ENCODE results near the gene TK2. TPM values are rescaled to one million over a fixed set of nuclear protein-coding genes. Genes with fewer than 3 reads are reported as not detected.

Gene TK2
- total and polyA plus RNA-seq, 2 donors from 2014 or later = 31.0 to 44.2 TPM

GRCh38 chr16:66528294-66528693 lies 21.6 kb downstream of the TK2 start:
- no peaks in the 10 kb centered on the region for H3K27me3 ChIP-seq (ENCODE audit: control insufficient read depth, insufficient read depth, low read length)
- no peaks in the 10 kb centered on the region for H3K9me3 ChIP-seq (ENCODE audit: control insufficient read depth in 2 of 3, insufficient read depth in 1 of 3, low read length in 3 of 3)
- no peak overlapping the region for H3K4me3 ChIP-seq (ENCODE audit: low read length in 3 of 3)
- TF ChIP-seq, protein P1, sequence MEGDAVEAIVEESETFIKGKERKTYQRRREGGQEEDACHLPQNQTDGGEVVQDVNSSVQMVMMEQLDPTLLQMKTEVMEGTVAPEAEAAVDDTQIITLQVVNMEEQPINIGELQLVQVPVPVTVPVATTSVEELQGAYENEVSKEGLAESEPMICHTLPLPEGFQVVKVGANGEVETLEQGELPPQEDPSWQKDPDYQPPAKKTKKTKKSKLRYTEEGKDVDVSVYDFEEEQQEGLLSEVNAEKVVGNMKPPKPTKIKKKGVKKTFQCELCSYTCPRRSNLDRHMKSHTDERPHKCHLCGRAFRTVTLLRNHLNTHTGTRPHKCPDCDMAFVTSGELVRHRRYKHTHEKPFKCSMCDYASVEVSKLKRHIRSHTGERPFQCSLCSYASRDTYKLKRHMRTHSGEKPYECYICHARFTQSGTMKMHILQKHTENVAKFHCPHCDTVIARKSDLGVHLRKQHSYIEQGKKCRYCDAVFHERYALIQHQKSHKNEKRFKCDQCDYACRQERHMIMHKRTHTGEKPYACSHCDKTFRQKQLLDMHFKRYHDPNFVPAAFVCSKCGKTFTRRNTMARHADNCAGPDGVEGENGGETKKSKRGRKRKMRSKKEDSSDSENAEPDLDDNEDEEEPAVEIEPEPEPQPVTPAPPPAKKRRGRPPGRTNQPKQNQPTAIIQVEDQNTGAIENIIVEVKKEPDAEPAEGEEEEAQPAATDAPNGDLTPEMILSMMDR (IDR thresholded peaks at IDR 0.05; ENCODE audit: borderline replicate concordance, extremely low read depth, insufficient read depth) = no peak
- FAIRE-seq = no peak
- DNase-seq = no peak
- H3K9ac ChIP-seq (ENCODE audit: low read length in 3 of 3) = no peak overlapping the region
- peaks cover 0 to 2% (median 0%) of the 10 kb centered on the region in 3 donors for H3K4me1 ChIP-seq (ENCODE audit: control insufficient read depth in 2 of 3, insufficient read depth in 2 of 3, low read depth in 1 of 3, low read length in 3 of 3)
- peaks cover 5 to 30% (median 29%) of the 10 kb centered on the region in 3 donors for H3K36me3 ChIP-seq (ENCODE audit: control insufficient read depth in 2 of 3, insufficient read depth in 3 of 3, low read length in 3 of 3)
- H3K27ac ChIP-seq (ENCODE audit: low read depth in 2 of 2, low read length in 2 of 2) = no peak overlapping the region
- intact Hi-C loops (cut with DNase I) = no loop called here

GRCh38 chr16:66525396-66526180 lies 24.3 kb downstream of the TK2 start:
- no peak for FAIRE-seq
- intact Hi-C loops (cut with DNase I) = no loop called here
- H3K4me1 ChIP-seq (ENCODE audit: control insufficient read depth in 2 of 3, insufficient read depth in 2 of 3, low read depth in 1 of 3, low read length in 3 of 3) = peaks cover 0 to 7% (median 0%) of the 10 kb centered on the region in 3 donors

GRCh38 chr16:66524601-66525164 lies 25.2 kb downstream of the TK2 start:
- FAIRE-seq (no peak), DNase-seq (no peak)
- TF ChIP-seq, protein P1 (IDR thresholded peaks at IDR 0.05; ENCODE audit: borderline replicate concordance, extremely low read depth, insufficient read depth) = no peak
- Histone ChIP-seq H3K4me3 (ENCODE audit: low read length in 3 of 3) (no peak overlapping the region), H3K4me1 (ENCODE audit: control insufficient read depth in 2 of 3, insufficient read depth in 2 of 3, low read depth in 1 of 3, low read length in 3 of 3) (peaks cover 0 to 8% (median 0%) of the 10 kb centered on the region in 3 donors), H3K9me3 (ENCODE audit: control insufficient read depth in 2 of 3, insufficient read depth in 1 of 3, low read length in 3 of 3) (no peaks in the 10 kb centered on the region), H3K36me3 (ENCODE audit: control insufficient read depth in 2 of 3, insufficient read depth in 3 of 3, low read length in 3 of 3) (peaks cover under 1 to 29% (median 19%) of the 10 kb centered on the region in 3 donors), H3K27ac (ENCODE audit: low read depth in 2 of 2, low read length in 2 of 2) (peak overlapping the region in 1 of 2 donors; percentile 57), H3K27me3 (ENCODE audit: control insufficient read depth, insufficient read depth, low read length) (no peaks in the 10 kb centered on the region), H3K9ac (ENCODE audit: low read length in 3 of 3) (no peak overlapping the region)
- intact Hi-C loops (cut with DNase I) = no loop called here

More at GRCh38 chr16:66525396-66526180, 24.3 kb downstream of the TK2 start:
- no peaks in the 10 kb centered on the region for H3K9me3 ChIP-seq (ENCODE audit: control insufficient read depth in 2 of 3, insufficient read depth in 1 of 3, low read length in 3 of 3)
- no peak overlapping the region for H3K4me3 ChIP-seq (ENCODE audit: low read length in 3 of 3)
- TF ChIP-seq, protein P1 (IDR thresholded peaks at IDR 0.05; ENCODE audit: borderline replicate concordance, extremely low read depth, insufficient read depth) = no peak
- peaks cover 3 to 34% (median 23%) of the 10 kb centered on the region in 3 donors for H3K36me3 ChIP-seq (ENCODE audit: control insufficient read depth in 2 of 3, insufficient read depth in 3 of 3, low read length in 3 of 3)
- no peaks in the 10 kb centered on the region for H3K27me3 ChIP-seq (ENCODE audit: control insufficient read depth, insufficient read depth, low read length)
- H3K27ac ChIP-seq (ENCODE audit: low read depth in 2 of 2, low read length in 2 of 2) = no peak overlapping the region
- H3K9ac ChIP-seq (ENCODE audit: low read length in 3 of 3) = no peak overlapping the region
- DNase-seq = no peak

Data from kidney (tissue), 14 donors.